Measurements from ENCODE around the gene DBF4B.
"Not testable (repeated sequence)": the region's sequence is repeated elsewhere in the genome, so short reads cannot be mapped to it uniquely, and the experiment has no call there.

The DBF4B gene

DNA sequence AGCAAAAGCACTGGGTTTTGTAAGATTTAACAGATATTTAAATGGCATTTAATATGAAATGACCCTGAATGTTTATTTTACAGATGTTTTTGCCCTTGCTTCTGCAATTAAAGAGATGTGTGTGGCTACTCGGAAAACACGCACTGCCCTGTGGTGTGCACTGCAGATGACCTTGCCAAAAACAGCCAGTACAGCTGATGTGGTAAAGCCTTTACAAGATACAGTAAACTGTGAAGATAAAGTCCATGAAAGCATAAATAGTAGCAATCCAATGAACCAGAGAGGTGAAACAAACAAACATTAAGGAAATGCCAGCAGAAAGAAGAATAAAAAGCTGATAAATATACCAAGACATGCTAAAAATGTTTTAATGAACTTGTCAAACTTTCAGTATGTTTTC, 34.6 kb upstream of the DBF4B start:
- Histone ChIP-seq H3K4me1 (ENCODE audit: control extremely low read depth in 1 of 4, control insufficient read depth in 4 of 4, insufficient read depth in 4 of 4, low read length in 3 of 4) (no peaks in the 10 kb centered on the region), H3K9me3 (ENCODE audit: control extremely low read depth in 1 of 5, control insufficient read depth in 4 of 5, insufficient read depth in 2 of 5, low read depth in 1 of 5, low read length in 4 of 5) (no peaks in the 10 kb centered on the region), H3K4me3 (ENCODE audit: control insufficient read depth in 1 of 7, extremely low read depth in 1 of 7, insufficient read depth in 4 of 7, low read depth in 2 of 7, low read length in 6 of 7) (no peak overlapping the region), H3K36me3 (ENCODE audit: control insufficient read depth in 4 of 4, insufficient read depth in 4 of 4, low read length in 3 of 4) (peaks cover 0 to 11% (median 4%) of the 10 kb centered on the region in 4 experiments), H3K27me3 (replicated peaks in 2 of 5; ENCODE audit: control insufficient read depth in 4 of 5, insufficient read depth in 5 of 5, low read length in 4 of 5) (no peaks in the 10 kb centered on the region), H3K27ac (ENCODE audit: insufficient read depth in 1 of 2, low read depth in 1 of 2, low read length in 2 of 2, poor library complexity in 1 of 2, severe bottlenecking in 2 of 2) (no peak overlapping the region)
- 93% methylated on average over 2 of the region's 2 CpGs for WGBS (ENCODE audit: insufficient coverage)
- ChIA-PET CTCF (interaction anchor here (1.3 to 1.8 kb wide), 2 partner anchors 91 to 140 kb away, joined by 3 to 5 read pairs; no protein-coding TSS in a partner anchor), POLR2A (no interaction called here)
- DNase-seq: no peak

DNA sequence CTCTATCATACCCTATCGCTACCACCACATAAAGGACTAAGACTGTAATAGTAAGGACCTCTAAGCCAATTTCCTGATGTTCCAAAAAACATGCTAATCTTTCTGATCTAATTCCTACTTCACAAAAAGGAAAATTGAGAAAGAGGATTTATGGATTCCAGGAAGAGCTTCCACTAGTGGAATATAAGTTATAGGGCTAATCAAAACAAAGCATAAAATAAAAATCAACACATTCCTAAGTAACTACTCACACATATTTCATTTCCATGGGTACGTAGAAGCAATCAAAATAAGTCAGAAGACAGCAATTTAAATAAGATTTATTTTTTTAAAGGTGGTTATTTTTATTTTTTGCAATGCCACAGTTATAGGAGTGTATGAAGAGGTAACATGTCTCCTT, 31.3 kb upstream of the DBF4B start:
- Histone ChIP-seq H3K9me3 (ENCODE audit: control extremely low read depth in 1 of 5, control insufficient read depth in 4 of 5, insufficient read depth in 2 of 5, low read depth in 1 of 5, low read length in 4 of 5) (no peaks in the 10 kb centered on the region), H3K27me3 (replicated peaks in 2 of 5; ENCODE audit: control insufficient read depth in 4 of 5, insufficient read depth in 5 of 5, low read length in 4 of 5) (no peaks in the 10 kb centered on the region), H3K36me3 (ENCODE audit: control insufficient read depth in 4 of 4, insufficient read depth in 4 of 4, low read length in 3 of 4) (peaks cover 6 to 29% (median 20%) of the 10 kb centered on the region in 4 experiments), H3K4me3 (ENCODE audit: control insufficient read depth in 1 of 7, extremely low read depth in 1 of 7, insufficient read depth in 4 of 7, low read depth in 2 of 7, low read length in 6 of 7) (no peak overlapping the region), H3K27ac (ENCODE audit: insufficient read depth in 1 of 2, low read depth in 1 of 2, low read length in 2 of 2, poor library complexity in 1 of 2, severe bottlenecking in 2 of 2) (no peak overlapping the region), H3K4me1 (ENCODE audit: control extremely low read depth in 1 of 4, control insufficient read depth in 4 of 4, insufficient read depth in 4 of 4, low read length in 3 of 4) (no peaks in the 10 kb centered on the region)
- ChIA-PET POLR2A (interaction anchor here (0.7 kb wide), 1 partner anchor 389 kb away, joined by 3 read pairs; no protein-coding TSS in a partner anchor), CTCF (interaction anchor here (1.6 kb wide), 1 partner anchor 12 kb away, joined by 4 read pairs; no protein-coding TSS in a partner anchor)
- DNase-seq: no peak
- no CpG with 5 or more reads among the region's 2 CpGs for WGBS (ENCODE audit: insufficient coverage)

DNA sequence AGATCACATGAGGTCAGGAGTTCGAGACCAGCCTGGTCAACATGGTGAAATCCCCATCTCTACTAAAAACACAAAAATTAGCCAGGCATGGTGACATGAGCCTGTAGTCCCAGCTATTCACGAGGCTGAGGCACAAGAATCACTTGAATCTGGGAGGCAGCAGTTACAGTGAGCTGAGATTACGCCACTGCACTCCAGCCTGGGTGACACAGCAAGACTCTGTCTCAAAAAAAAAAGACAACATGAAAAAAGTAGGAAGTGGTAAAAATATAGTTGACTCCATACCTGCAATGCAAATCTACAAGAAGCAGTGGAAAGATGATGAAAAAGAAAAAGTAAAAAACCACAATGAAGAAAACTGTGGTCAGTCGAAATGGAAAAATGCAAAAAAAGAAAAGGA, 25.2 kb upstream of the DBF4B start:
- Histone ChIP-seq H3K36me3 (ENCODE audit: control insufficient read depth in 4 of 4, insufficient read depth in 4 of 4, low read length in 3 of 4) (peaks cover 10 to 49% (median 30%) of the 10 kb centered on the region in 4 experiments), H3K27ac (ENCODE audit: insufficient read depth in 1 of 2, low read depth in 1 of 2, low read length in 2 of 2, poor library complexity in 1 of 2, severe bottlenecking in 2 of 2) (peak overlapping the region in 1 of 2 experiments; percentile 35)
- 47% methylated on average over 2 of the region's 4 CpGs for WGBS (ENCODE audit: insufficient coverage)
- POLR2A ChIA-PET; H3K27me3 ChIP-seq (replicated peaks in 2 of 5; ENCODE audit: control insufficient read depth in 4 of 5, insufficient read depth in 5 of 5, low read length in 4 of 5); H3K4me1 ChIP-seq (ENCODE audit: control extremely low read depth in 1 of 4, control insufficient read depth in 4 of 4, insufficient read depth in 4 of 4, low read length in 3 of 4); H3K4me3 ChIP-seq (ENCODE audit: control insufficient read depth in 1 of 7, extremely low read depth in 1 of 7, insufficient read depth in 4 of 7, low read depth in 2 of 7, low read length in 6 of 7); H3K9me3 ChIP-seq (ENCODE audit: control extremely low read depth in 1 of 5, control insufficient read depth in 4 of 5, insufficient read depth in 2 of 5, low read depth in 1 of 5, low read length in 4 of 5): not testable (repeated sequence)
- peak in 2 of 3 donors; percentile 23 to 33 for DNase-seq
- CTCF ChIA-PET: interaction anchor here (1.7 to 3.6 kb wide), 2 partner anchors 12 to 31 kb away, joined by 4 to 15 read pairs; no protein-coding TSS in a partner anchor

- no peaks in the 10 kb centered on the region for H3K27me3 ChIP-seq (replicated peaks in 2 of 5; ENCODE audit: control insufficient read depth in 4 of 5, insufficient read depth in 5 of 5, low read length in 4 of 5)
- ChIA-PET CTCF (interaction anchor here (1.0 kb wide), 1 partner anchor 16 kb away, joined by 3 read pairs; no protein-coding TSS in a partner anchor), POLR2A (no interaction called here)
- H3K9me3 ChIP-seq (ENCODE audit: control extremely low read depth in 1 of 5, control insufficient read depth in 4 of 5, insufficient read depth in 2 of 5, low read depth in 1 of 5, low read length in 4 of 5): no peaks in the 10 kb centered on the region
- WGBS (ENCODE audit: insufficient coverage): no CpG with 5 or more reads among the region's 1 CpG
- H3K36me3 ChIP-seq (ENCODE audit: control insufficient read depth in 4 of 4, insufficient read depth in 4 of 4, low read length in 3 of 4): peaks cover 4 to 23% (median 8%) of the 10 kb centered on the region in 4 experiments
- DNase-seq: no peak
- peaks cover 10 to 31% (median 20%) of the 10 kb centered on the region in 4 experiments for H3K4me1 ChIP-seq (ENCODE audit: control extremely low read depth in 1 of 4, control insufficient read depth in 4 of 4, insufficient read depth in 4 of 4, low read length in 3 of 4)
- no peak overlapping the region for H3K4me3 ChIP-seq (ENCODE audit: control insufficient read depth in 1 of 7, extremely low read depth in 1 of 7, insufficient read depth in 4 of 7, low read depth in 2 of 7, low read length in 6 of 7)
- H3K27ac ChIP-seq (ENCODE audit: insufficient read depth in 1 of 2, low read depth in 1 of 2, low read length in 2 of 2, poor library complexity in 1 of 2, severe bottlenecking in 2 of 2): no peak overlapping the region
Observed at GRCh38 chr17:44687756-44688155, 20.7 kb upstream of the DBF4B start.

GRCh38 chr17:44688200-44688599, 20.3 kb upstream of the DBF4B start:
- Histone ChIP-seq H3K4me1 (ENCODE audit: control extremely low read depth in 1 of 4, control insufficient read depth in 4 of 4, insufficient read depth in 4 of 4, low read length in 3 of 4) (peaks cover 10 to 27% (median 20%) of the 10 kb centered on the region in 4 experiments), H3K36me3 (ENCODE audit: control insufficient read depth in 4 of 4, insufficient read depth in 4 of 4, low read length in 3 of 4) (peaks cover 4 to 19% (median 7%) of the 10 kb centered on the region in 4 experiments), H3K27ac (ENCODE audit: insufficient read depth in 1 of 2, low read depth in 1 of 2, low read length in 2 of 2, poor library complexity in 1 of 2, severe bottlenecking in 2 of 2) (no peak overlapping the region), H3K27me3 (replicated peaks in 2 of 5; ENCODE audit: control insufficient read depth in 4 of 5, insufficient read depth in 5 of 5, low read length in 4 of 5) (no peaks in the 10 kb centered on the region), H3K9me3 (ENCODE audit: control extremely low read depth in 1 of 5, control insufficient read depth in 4 of 5, insufficient read depth in 2 of 5, low read depth in 1 of 5, low read length in 4 of 5) (no peaks in the 10 kb centered on the region), H3K4me3 (ENCODE audit: control insufficient read depth in 1 of 7, extremely low read depth in 1 of 7, insufficient read depth in 4 of 7, low read depth in 2 of 7, low read length in 6 of 7) (peak overlapping the region in 4 of 7 experiments; percentile 23 to 96 (median 90))
- DNase-seq: no peak
- WGBS (ENCODE audit: insufficient coverage): 90% methylated on average over 1 of the region's 2 CpGs
- ChIA-PET POLR2A (interaction anchor here (0.6 kb wide), 1 partner anchor 17 kb away, joined by 3 read pairs; no protein-coding TSS in a partner anchor), CTCF (interaction anchor here (0.6 to 1.0 kb wide), 2 partner anchors 16 to 466 kb away, joined by 3 read pairs; no protein-coding TSS in a partner anchor)

- POLR2A ChIA-PET: interaction anchor here (0.6 kb wide), 1 partner anchor 17 kb away, joined by 3 read pairs; no protein-coding TSS in a partner anchor
- no peaks in the 10 kb centered on the region for H3K27me3 ChIP-seq (replicated peaks in 2 of 5; ENCODE audit: control insufficient read depth in 4 of 5, insufficient read depth in 5 of 5, low read length in 4 of 5)
- 7% methylated on average over 11 of the region's 13 CpGs for WGBS (ENCODE audit: insufficient coverage)
- peak overlapping the region; percentile 84 to 100 (median 97) for H3K4me3 ChIP-seq (ENCODE audit: control insufficient read depth in 1 of 7, extremely low read depth in 1 of 7, insufficient read depth in 4 of 7, low read depth in 2 of 7, low read length in 6 of 7)
- H3K9me3 ChIP-seq (ENCODE audit: control extremely low read depth in 1 of 5, control insufficient read depth in 4 of 5, insufficient read depth in 2 of 5, low read depth in 1 of 5, low read length in 4 of 5): no peaks in the 10 kb centered on the region
- peak overlapping the region; percentile 84 to 94 for H3K27ac ChIP-seq (ENCODE audit: insufficient read depth in 1 of 2, low read depth in 1 of 2, low read length in 2 of 2, poor library complexity in 1 of 2, severe bottlenecking in 2 of 2)
- peaks cover 2 to 13% (median 4%) of the 10 kb centered on the region in 4 experiments for H3K36me3 ChIP-seq (ENCODE audit: control insufficient read depth in 4 of 4, insufficient read depth in 4 of 4, low read length in 3 of 4)
- peaks cover 10 to 21% (median 16%) of the 10 kb centered on the region in 4 experiments for H3K4me1 ChIP-seq (ENCODE audit: control extremely low read depth in 1 of 4, control insufficient read depth in 4 of 4, insufficient read depth in 4 of 4, low read length in 3 of 4)
- CTCF ChIA-PET: interaction anchor here (0.6 to 1.0 kb wide), 3 partner anchors 17 to 467 kb away, joined by 3 read pairs; no protein-coding TSS in a partner anchor
- peak in 1 of 3 donors; percentile 1 for DNase-seq
Observed at GRCh38 chr17:44688675-44689476, 19.6 kb upstream of the DBF4B start.
